ENCODE measurements around the gene COL7A1. TPM values are rescaled to one million over a fixed set of nuclear protein-coding genes. Genes with fewer than 3 reads are reported as not detected.

COL7A1 gene
- total and polyA plus RNA-seq, 2 of the 8 experiments (the other 6 are each of a cell fraction or from before 2014, with no cell fraction given): 10.7 to 13.9 TPM

DNA sequence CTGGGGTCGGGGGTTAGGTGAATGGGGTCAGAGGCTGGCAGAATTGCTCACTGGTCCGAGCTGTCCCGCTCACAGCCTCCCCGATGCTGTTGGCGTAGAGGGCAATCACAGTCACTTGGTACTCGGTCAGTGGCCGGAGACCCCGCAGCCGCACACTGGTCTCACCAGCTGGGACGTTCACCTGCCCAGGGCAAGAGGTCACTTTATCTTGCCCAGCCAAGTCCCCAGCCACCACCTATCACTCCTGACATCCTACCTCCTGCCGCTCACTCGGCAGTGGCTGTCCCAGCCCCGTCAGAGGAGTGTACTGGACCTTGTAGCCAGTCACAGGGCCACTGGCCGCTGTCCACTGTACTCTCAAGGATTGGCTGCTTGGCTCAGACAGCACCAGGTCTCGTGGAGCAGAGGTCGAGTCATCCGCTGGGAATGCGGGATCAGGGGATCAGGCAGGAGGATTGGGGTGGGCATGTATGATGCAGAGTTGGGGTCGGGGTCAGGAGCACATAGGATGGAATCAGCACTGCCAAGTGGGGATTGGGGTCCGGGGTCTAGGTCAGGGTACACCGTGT is 2.5 kb downstream of the COL7A1 start:
- Histone ChIP-seq H3K27me3 (replicated peaks in 1 of 4; ENCODE audit: control insufficient read depth in 3 of 4, extremely low read depth in 1 of 4, insufficient read depth in 3 of 4, low read length in 3 of 4) (peaks cover 0 to 6% (median 0%) of the 10 kb centered on the region in 4 experiments; a peak in 4 of 7 replicates), H4K8ac (ENCODE audit: extremely low read depth, insufficient read depth, low read length) (no peak overlapping the region; the same call in 1 of the 2 replicates), H3K27ac (ENCODE audit: low read depth, low read length) (no peak overlapping the region), H3K23me2 (ENCODE audit: low read depth, low read length) (peaks cover 1% of the 10 kb centered on the region; the same call in 1 of the 2 replicates), H2BK12ac (ENCODE audit: low read depth, low read length) (no peak overlapping the region), H3K14ac (ENCODE audit: insufficient read length) (no peak overlapping the region), H3K4me1 (replicated peaks in 1 of 4; ENCODE audit: control insufficient read depth in 3 of 4, insufficient read depth in 4 of 4, low read length in 3 of 4) (peaks cover 3 to 23% (median 15%) of the 10 kb centered on the region in 4 experiments; a peak in 6 of 7 replicates), H3K79me2 (ENCODE audit: control insufficient read depth in 1 of 2, insufficient read depth in 2 of 2, low read length in 2 of 2) (no peaks in the 10 kb centered on the region), H4K5ac (ENCODE audit: insufficient read length, low read depth, low read length) (no peak overlapping the region), H3K56ac (replicated peaks; ENCODE audit: insufficient read length, low read depth, low read length) (no peak overlapping the region), H2BK120ac (replicated peaks; ENCODE audit: low read depth, low read length) (no peak overlapping the region), H3K4me3 (ENCODE audit: extremely low read depth in 1 of 4, insufficient read depth in 2 of 4, low read depth in 3 of 4, low read length in 4 of 4) (no peak overlapping the region), H3K18ac (ENCODE audit: extremely low read depth, low read length) (no peak overlapping the region), H3K23ac (ENCODE audit: insufficient read length) (no peak overlapping the region), H2AK5ac (ENCODE audit: low read depth, low read length) (no peak overlapping the region), H3K79me1 (ENCODE audit: low read depth, low read length) (no peaks in the 10 kb centered on the region), H4K20me1 (replicated peaks in 1 of 2; ENCODE audit: control insufficient read depth in 1 of 2, insufficient read depth in 2 of 2, low read length in 2 of 2) (peaks cover 0 to 11% of the 10 kb centered on the region in 2 experiments), H2AFZ (ENCODE audit: low read length) (no peak overlapping the region), H3K4me2 (ENCODE audit: insufficient read depth in 1 of 2, low read depth in 2 of 2, low read length in 2 of 2) (no peak overlapping the region), H2BK5ac (ENCODE audit: low read depth, low read length) (no peak overlapping the region), H3K36me3 (ENCODE audit: control insufficient read depth in 2 of 4, insufficient read depth in 4 of 4, low read length in 3 of 4) (no peaks in the 10 kb centered on the region), H4K91ac (replicated peaks; ENCODE audit: insufficient read length, low read length) (no peak overlapping the region), H2BK15ac (ENCODE audit: low read length) (no peak overlapping the region), H3K9me3 (ENCODE audit: insufficient read depth in 2 of 2, low read depth in 1 of 2, low read length in 1 of 2) (no peaks in the 10 kb centered on the region), H3K9ac (replicated peaks in 1 of 4; ENCODE audit: extremely low read depth in 1 of 4, low read depth in 3 of 4, low read length in 3 of 4) (no peak overlapping the region; a peak in 1 of 7 replicates), H3K4ac (replicated peaks; ENCODE audit: insufficient read length, low read depth, low read length) (no peak overlapping the region), H2BK20ac (ENCODE audit: low read length) (no peak overlapping the region)
- ChIA-PET POLR2A (ENCODE audit: partially characterized antibody) (interaction anchor here (0.7 to 1.6 kb wide), 4 partner anchors 11 to 71 kb away, joined by 3 to 5 read pairs (median 3); partner anchors contain the start of gene SLC26A6), CTCF (ENCODE audit: partially characterized antibody) (interaction anchor here (0.8 to 1.4 kb wide), 3 partner anchors 32 to 43 kb away, joined by 3 to 4 read pairs (median 4); partner anchors contain the start of gene SLC26A6)
- FAIRE-seq (no peak), DNase-seq (ENCODE audit: low read depth in 1 of 2, low spot score in 2 of 2) (no peak)
- 94% methylated on average over 20 of the region's 21 CpGs; no CpG with 5 or more reads in 1 of the 2 experiments for WGBS, 2 experiments (ENCODE audit: extremely low coverage in 1 of 2, insufficient coverage in 1 of 2, insufficient read length in 1 of 2, insufficient replicate concordance in 2 of 2, low coverage in 1 of 2, low lambda C conversion rate in 2 of 2, missing lambda C conversion rate in 1 of 2)
- TF ChIP-seq SIX5 (IDR thresholded peaks at IDR 0.05; ENCODE audit: low read depth, low read length): no peak

All from H1 (cell line).